Stimulated activated naive CD8-positive, alpha-beta T cell treated with anti-CD3 and anti-CD28 coated beads, Interleukin-15, amount 100 ng/mL, for 72 hours (primary cell): ENCODE measurements around the gene AOPEP.

Source experiments
- ATAC-seq: fragments of 150-1000 bp; cut with Tn5 transposase; 2 replicates; pipeline ENCODE4 v1.10.0; 2021; ENCODE audit warnings: mild to moderate bottlenecking, moderate library complexity
- DNase-seq, 2 donors: peaks; one replicate each; pipeline ENCODE4 v3.0.0; 2021 to 2022
- H3K27ac Mint-ChIP-seq, 2 donors: one replicate each; pipeline ENCODE4 v1.8.0; 2022; ENCODE audit warnings: mild to moderate bottlenecking in 2 of 2, mixed read lengths in 2 of 2, moderate library complexity in 2 of 2
- H3K27me3 Mint-ChIP-seq: one replicate; pipeline ENCODE4 v1.8.0; 2022; ENCODE audit warnings: mixed read lengths
- H3K4me1 Mint-ChIP-seq: one replicate; pipeline ENCODE4 v1.8.0; 2022; ENCODE audit warnings: mild to moderate bottlenecking, mixed read lengths
- H3K4me3 Mint-ChIP-seq, 2 donors: one replicate each; pipeline ENCODE4 v1.8.0; 2022; ENCODE audit warnings: mild to moderate bottlenecking in 2 of 2, mixed read lengths in 2 of 2, moderate library complexity in 1 of 2
- H3K9me3 Mint-ChIP-seq, 2 donors: one replicate each; pipeline ENCODE4 v1.8.0; 2022; ENCODE audit warnings: mixed read lengths in 2 of 2

AOPEP gene

DNA sequence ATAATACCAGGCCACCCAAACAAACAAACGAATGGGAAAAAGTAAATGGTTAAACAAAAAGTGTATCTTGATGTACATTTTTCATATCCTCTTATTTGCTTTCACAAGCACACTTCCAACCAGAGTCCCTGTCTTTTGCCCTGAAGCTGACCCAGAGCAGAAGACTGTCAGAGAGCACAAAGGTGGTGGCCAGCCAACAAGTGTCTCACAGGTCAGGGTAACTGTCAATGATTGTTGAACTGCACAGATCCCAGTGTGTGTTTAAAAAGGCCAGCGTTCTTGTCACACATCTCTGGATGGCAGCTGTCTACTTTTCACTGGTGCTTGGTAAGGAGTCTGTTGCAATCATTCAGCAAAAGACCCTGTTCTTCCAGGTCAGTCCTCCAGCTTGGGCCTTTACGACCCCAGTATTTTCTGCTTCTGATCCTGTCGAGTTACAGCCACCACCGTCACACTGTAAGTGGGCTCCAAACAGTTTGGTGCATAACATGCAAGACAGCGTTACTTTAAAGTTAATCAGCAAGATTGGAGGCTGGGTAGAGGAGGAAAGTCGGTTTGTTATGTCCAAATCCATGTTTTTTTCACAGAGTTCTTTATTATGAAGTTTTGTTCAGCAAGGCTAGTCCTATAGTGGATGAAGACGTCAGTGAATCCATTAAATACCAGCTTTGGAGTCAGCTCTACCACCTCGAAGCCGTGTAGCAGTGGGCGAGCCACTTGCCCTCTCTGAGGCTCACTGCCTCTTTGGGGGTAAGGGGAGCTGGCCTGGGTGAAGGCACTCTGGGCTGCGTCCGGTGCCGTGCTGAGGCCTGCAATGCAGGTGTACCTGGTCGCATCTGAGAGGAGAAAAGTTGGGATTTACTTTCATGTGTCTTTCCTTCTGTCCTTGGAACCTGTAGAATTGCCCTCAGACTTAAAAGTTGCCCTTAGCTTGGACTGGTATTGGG is 265.7 kb downstream of the AOPEP start:
- ATAC-seq, result no peak
- H3K27ac Mint-ChIP-seq, result no peak overlapping the region
- no peaks in the 10 kb centered on the region for H3K4me1 Mint-ChIP-seq
- no peak for DNase-seq
- no peak overlapping the region for H3K4me3 Mint-ChIP-seq
- no peaks in the 10 kb centered on the region for H3K27me3 Mint-ChIP-seq
- H3K9me3 Mint-ChIP-seq, result no peaks in the 10 kb centered on the region

GRCh38 chr9:94993160-94993820 is 266.8 kb downstream of the AOPEP start:
- H3K9me3 Mint-ChIP-seq, result no peaks in the 10 kb centered on the region
- no peak overlapping the region for H3K27ac Mint-ChIP-seq
- peaks cover under 1% of the 10 kb centered on the region for H3K27me3 Mint-ChIP-seq
- H3K4me3 Mint-ChIP-seq, result no peak overlapping the region
- no peaks in the 10 kb centered on the region for H3K4me1 Mint-ChIP-seq
- ATAC-seq, result no peak
- no peak for DNase-seq

DNA sequence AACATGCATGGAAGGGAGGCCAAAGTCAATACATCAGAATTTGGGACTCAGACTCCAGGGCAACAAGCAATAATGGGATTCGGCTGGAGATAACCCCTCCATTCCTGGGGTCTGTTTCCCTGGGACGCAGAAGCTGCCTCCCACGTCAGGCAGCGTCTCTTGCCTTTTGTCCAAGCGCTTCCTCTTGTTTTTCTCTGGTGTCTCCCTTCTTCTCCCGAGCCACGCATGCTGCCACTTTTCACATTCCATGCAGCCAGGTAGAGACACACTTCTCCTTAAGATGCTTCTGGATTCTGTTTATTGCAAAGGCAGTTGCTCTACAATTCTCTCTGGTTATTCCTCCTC is 267.3 kb downstream of the AOPEP start:
- H3K27me3 Mint-ChIP-seq, result peaks cover 6% of the 10 kb centered on the region
- ATAC-seq (no peak), DNase-seq (no peak)
- H3K4me3 Mint-ChIP-seq, result no peak overlapping the region
- H3K4me1 Mint-ChIP-seq, result no peaks in the 10 kb centered on the region
- H3K27ac Mint-ChIP-seq, result no peak overlapping the region
- no peaks in the 10 kb centered on the region for H3K9me3 Mint-ChIP-seq

GRCh38 chr9:94995048-94995693 is 268.7 kb downstream of the AOPEP start:
- H3K4me1 Mint-ChIP-seq, result no peaks in the 10 kb centered on the region
- H3K27ac Mint-ChIP-seq, result no peak overlapping the region
- no peak for ATAC-seq
- peaks cover 18% of the 10 kb centered on the region for H3K27me3 Mint-ChIP-seq
- H3K4me3 Mint-ChIP-seq, result no peak overlapping the region
- H3K9me3 Mint-ChIP-seq, result no peaks in the 10 kb centered on the region
- DNase-seq, result no peak

- peaks cover 30% of the 10 kb centered on the region for H3K27me3 Mint-ChIP-seq
- no peak overlapping the region for H3K27ac Mint-ChIP-seq
- H3K9me3 Mint-ChIP-seq, result no peaks in the 10 kb centered on the region
- no peak for DNase-seq
- ATAC-seq, result no peak
- no peak overlapping the region for H3K4me3 Mint-ChIP-seq
- no peaks in the 10 kb centered on the region for H3K4me1 Mint-ChIP-seq
Observed at GRCh38 chr9:94996641-94997040, 270.1 kb downstream of the AOPEP start.

DNA sequence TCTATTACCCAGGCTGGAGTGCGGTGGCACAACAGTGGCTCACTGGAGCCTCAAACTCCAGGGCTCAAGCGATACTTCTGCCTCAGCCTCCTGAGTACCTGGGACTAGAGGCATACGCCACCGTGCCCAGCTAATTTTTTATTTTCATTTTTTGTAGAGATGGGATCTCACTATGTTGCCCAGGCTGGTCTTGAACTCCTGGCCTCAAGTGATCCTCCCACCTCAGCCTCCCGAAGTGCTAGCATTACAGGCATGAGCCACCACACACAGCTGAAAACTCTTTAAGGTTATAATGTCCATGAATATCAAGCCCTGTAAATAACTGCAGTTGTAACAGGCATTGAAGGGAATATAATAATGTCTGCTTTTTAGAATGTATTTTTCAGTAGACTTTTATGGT is 271.2 kb downstream of the AOPEP start:
- no peak overlapping the region for H3K27ac Mint-ChIP-seq

DNA sequence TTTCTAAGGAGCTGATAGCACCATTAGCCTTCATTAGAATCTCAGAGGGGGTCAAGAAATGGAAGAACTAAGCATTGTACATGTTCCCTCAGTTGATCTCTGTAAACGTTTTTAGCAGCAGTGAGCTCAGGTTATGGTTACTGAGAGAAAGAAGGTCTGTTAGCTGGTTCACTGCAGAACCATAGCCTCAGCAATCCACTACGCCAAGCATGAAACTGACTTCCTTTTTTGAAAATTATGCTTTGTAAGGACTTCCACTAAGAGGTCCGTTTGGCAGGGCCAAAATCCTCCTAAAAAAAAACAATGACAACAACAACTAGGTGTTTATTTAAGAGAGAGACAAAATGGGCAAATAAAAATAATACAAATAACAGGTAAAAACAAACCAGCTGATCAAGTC is 273.3 kb downstream of the AOPEP start:
- H3K4me1 Mint-ChIP-seq, result no peaks in the 10 kb centered on the region
- no peak overlapping the region for H3K4me3 Mint-ChIP-seq
- DNase-seq, result no peak
- H3K27ac Mint-ChIP-seq, result no peak overlapping the region
- no peak for ATAC-seq
- H3K27me3 Mint-ChIP-seq, result peaks cover 52% of the 10 kb centered on the region
- no peaks in the 10 kb centered on the region for H3K9me3 Mint-ChIP-seq

More for the DNA sequence above, 271.2 kb downstream of the AOPEP start:
- Mint-ChIP-seq H3K4me3 (no peak overlapping the region), H3K27me3 (peaks cover 37% of the 10 kb centered on the region), H3K4me1 (no peaks in the 10 kb centered on the region), H3K9me3 (no peaks in the 10 kb centered on the region)
- DNase-seq, result no peak
- ATAC-seq, result no peak

DNA sequence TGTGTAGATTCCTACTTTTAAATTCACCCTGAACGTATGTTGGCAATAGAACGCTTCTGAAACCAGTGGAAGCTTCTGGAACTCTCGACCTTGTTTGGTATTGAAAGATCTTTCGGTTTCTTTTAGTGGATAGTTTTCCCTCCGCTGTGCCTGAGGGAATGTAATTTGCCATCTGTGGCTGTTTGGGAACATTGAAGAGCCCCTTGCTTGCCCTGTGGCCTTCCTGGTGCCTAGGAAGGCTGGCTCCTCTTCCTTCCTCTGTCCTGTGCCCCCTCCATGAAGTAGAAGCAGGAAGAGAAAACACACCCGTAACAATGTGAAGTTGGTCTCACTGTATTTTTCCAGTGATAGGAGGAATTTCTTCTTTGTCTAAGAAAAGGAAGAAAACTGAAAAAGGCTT is 274.3 kb downstream of the AOPEP start:
- Mint-ChIP-seq H3K9me3 (no peaks in the 10 kb centered on the region), H3K27me3 (peaks cover 60% of the 10 kb centered on the region), H3K4me3 (no peak overlapping the region), H3K27ac (no peak overlapping the region), H3K4me1 (peaks cover 6% of the 10 kb centered on the region)
- ATAC-seq (no peak), DNase-seq (no peak)

DNA sequence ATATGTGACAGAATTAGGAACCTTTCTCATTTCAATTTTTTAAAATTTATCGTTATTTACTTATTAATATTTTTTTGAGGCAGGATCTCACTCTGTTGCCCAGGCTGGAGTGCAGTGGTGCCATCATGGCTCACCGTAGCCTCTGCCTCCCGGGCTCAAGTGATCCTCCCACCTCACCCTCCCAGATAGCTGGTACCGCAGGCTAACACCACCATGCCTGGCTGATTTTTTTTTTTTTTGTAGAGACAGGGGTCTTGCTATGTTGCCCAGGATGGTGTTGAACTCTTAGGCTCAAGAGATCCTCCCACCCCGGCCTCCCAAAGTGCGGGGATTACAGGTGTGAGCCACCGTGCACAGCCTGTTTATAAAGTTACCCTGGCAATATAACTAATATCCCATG is 275.2 kb downstream of the AOPEP start:
- H3K4me3 Mint-ChIP-seq, result no peak overlapping the region
- no peak for ATAC-seq
- H3K4me1 Mint-ChIP-seq, result peaks cover 13% of the 10 kb centered on the region
- H3K27me3 Mint-ChIP-seq, result peaks cover 68% of the 10 kb centered on the region
- no peak overlapping the region for H3K27ac Mint-ChIP-seq
- no peaks in the 10 kb centered on the region for H3K9me3 Mint-ChIP-seq
- DNase-seq, result no peak

DNA sequence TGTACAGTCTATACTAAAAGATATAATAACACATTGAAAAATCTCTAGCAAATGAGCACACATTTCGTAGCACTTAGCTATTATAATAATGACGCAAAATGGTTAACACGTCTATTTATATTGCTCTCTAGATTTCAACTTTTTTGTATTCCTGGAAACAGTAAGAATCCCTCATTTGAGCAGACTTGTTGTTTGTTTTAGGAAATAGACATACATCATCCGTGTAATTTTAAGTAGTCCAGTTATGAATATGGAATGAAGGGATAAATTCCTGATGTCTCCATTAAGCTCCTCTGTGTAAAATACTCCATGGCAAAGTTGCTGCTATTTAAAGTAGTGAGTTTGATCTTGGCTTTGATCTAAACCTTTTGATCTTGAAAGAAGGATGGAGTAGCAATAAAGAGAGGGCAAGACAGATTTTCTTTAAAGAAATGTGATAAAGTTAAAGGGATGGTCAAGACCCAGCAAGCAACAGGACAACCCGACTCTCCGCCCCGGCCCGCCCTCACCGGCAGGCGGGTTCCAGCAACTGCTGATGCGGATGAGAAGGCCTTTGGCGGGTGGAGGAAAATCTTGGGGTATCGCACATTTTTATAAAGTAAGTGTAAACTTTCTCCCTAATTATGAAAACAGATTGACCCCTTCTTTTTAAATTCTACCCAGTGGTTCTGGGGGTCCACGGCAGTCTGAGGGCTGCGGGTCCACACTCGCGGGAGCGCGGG is 277.4 kb downstream of the AOPEP start:
- Mint-ChIP-seq H3K4me3 (peak overlapping the region; percentile 66 to 75), H3K9me3 (no peaks in the 10 kb centered on the region), H3K4me1 (peaks cover 34% of the 10 kb centered on the region), H3K27me3 (peaks cover 62% of the 10 kb centered on the region), H3K27ac (no peak overlapping the region)
- DNase-seq (peak; percentile 5 to 12), ATAC-seq (peak; percentile 24)

DNA sequence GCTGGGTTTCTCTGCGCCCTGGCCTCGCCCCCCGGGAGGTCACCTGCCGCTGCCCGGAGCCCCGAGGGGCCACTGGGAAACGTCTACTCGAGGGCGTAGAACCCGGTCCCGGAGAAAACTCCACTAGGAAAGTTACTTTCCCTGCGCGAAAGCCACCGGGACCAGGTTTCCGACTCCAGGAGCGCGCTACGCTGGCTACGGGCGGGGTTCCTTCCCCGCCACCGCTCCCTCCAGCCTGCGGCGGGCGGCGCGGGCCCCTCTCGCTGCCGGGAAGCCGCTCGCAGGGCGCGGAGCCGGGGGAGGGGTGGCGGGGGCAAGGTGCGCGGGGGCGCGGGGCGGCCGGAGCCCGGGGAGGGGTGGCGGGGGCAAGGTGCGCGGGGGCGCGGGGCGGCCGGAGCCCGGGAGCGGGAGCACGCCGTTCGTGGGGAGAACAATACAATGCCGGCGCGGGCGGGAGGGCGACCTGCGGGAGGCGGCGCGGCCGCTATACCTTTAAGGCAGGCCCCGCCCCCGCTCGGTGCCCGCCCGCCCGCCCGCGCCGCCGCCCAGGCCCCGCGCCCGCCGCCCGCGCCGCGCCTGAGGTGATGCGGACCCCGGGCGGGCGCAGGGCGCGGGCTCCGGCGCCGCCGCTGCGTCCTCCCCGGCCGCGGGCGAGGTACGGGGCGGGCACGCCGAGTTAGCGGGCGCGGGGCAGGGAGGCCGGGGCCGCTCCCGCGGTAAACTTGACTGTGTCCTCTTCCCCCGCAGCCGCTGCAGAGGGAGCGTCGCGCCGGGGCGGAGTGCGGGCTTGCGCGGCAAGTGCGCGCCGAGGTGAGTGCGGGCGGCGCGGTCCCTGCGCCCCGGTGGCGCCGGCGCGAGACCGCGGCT is 278.1 kb downstream of the AOPEP start:
- Mint-ChIP-seq H3K4me1 (peaks cover 36% of the 10 kb centered on the region), H3K4me3 (peak overlapping the region in 1 of 2 donors; percentile 66), H3K27me3 (peaks cover 54% of the 10 kb centered on the region), H3K27ac (no peak overlapping the region), H3K9me3 (no peaks in the 10 kb centered on the region)
- DNase-seq (peak; percentile 10 to 29), ATAC-seq (peak; percentile 79)

- no peak overlapping the region for H3K27ac Mint-ChIP-seq
- ATAC-seq (no peak), DNase-seq (no peak)
- H3K27me3 Mint-ChIP-seq, result peaks cover 47% of the 10 kb centered on the region
- H3K4me3 Mint-ChIP-seq, result peak overlapping the region; percentile 51 to 62
- no peaks in the 10 kb centered on the region for H3K9me3 Mint-ChIP-seq
- H3K4me1 Mint-ChIP-seq, result peaks cover 36% of the 10 kb centered on the region
Observed at GRCh38 chr9:95005278-95006143, 279.0 kb downstream of the AOPEP start.

- no peak for ATAC-seq
Observed at GRCh38 chr9:95007226-95007869, 280.8 kb downstream of the AOPEP start.

More at GRCh38 chr9:95007226-95007869, 280.8 kb downstream of the AOPEP start:
- no peak for DNase-seq
- peaks cover 36% of the 10 kb centered on the region for H3K4me1 Mint-ChIP-seq
- no peak overlapping the region for H3K27ac Mint-ChIP-seq
- no peak overlapping the region for H3K4me3 Mint-ChIP-seq
- no peaks in the 10 kb centered on the region for H3K9me3 Mint-ChIP-seq
- peaks cover 35% of the 10 kb centered on the region for H3K27me3 Mint-ChIP-seq
